GM23338 (cell line): ENCODE measurements around the gene NTM.

Experiments
- CTCF ChIP-seq, 2 experiments: fragments of 200-600 bp in 1 of 2; sonication (generic) in 1 of 2; conservative IDR thresholded peaks; 2 replicates each; pipeline versions ENCODE4 v1.5.1 to v1.6.1; 2016 to 2017; ENCODE audit warnings: antibody characterized with exemption in 2 of 2, low read depth in 2 of 2, mild to moderate bottlenecking in 2 of 2, moderate library complexity in 1 of 2
- EZH2 ChIP-seq: fragments of 200-600 bp; sonication (generic); IDR thresholded peaks from one replicate; pipeline ENCODE4 v1.8.0; 2017; ENCODE audit warnings: antibody characterized with exemption, mild to moderate bottlenecking, low read depth; ENCODE audit not compliant: unreplicated experiment
- POLR2AphosphoS5 ChIP-seq: IDR thresholded peaks from 2 replicates; pipeline ENCODE4 v1.6.1; 2016; ENCODE audit warnings: antibody characterized with exemption, low read depth

DNA sequence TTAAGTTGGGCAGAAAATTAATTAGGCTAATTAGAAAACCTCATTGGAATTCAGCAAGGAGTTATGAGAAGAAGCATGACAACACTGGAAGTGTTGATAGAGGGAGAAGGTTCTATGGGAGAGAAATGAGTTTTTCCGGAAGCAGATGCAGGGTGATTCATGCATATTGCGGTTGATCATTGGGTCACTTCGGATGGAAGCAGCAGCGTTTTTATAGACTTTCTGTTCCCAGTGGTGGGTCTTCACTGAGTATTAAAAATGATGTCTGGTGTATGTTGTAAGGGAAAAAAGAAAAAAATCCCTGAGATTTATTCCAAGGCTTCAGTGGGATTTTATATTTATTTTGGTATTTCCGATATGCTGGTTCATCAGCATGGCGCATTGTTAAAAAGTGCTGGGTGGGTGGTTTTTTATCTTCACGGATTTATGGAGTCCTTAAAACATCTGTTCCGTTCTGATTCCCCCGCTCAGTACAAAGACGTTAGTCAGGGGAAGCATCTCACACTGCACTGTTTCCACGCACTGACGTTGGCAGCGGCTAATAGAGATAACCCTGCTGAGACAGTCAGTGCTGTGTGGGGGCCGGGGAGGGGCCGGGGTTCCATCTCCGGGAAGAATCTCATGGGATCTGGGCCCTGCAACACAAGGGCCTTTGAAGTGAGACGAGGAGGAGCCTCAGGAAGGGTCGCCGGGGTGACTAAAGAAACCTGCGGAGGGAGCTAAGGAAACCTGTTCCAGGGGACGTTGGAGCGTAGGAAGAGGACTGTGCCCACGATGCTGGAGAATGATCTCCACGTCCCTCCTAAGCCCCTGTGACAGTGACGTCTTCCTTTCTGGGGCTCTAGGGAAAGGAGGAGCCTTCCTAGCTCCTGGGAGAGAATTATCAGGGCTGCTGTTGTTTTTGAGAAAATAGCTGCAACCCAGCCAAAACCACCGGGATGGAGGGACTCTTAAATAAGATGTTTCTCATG, 390.0 kb downstream of the NTM start:
- peak; percentile 42 to 61 for TF ChIP-seq CTCF (conservative IDR thresholded peaks at IDR 0.05; ENCODE audit: low read depth in 2 of 2)
- TF ChIP-seq POLR2AphosphoS5 = no peak
- no peak for TF ChIP-seq EZH2
